G401 (cell line): ENCODE measurements around the gene CATSPERE. TPM values are rescaled to one million over a fixed set of nuclear protein-coding genes. Genes with fewer than 3 reads are reported as not detected.
"Not testable (repeated sequence)": the region's sequence is repeated elsewhere in the genome, so short reads cannot be mapped to it uniquely, and the experiment has no call there.

Experiments used
- DNase-seq: peaks from one replicate; pipeline ENCODE4 v3.0.0-alpha.2; 2015; ENCODE audit warnings: low spot score
- in situ Hi-C: cut with HindIII; loops from 2 replicates; pipeline ENCODE4 v1.10.0; 2016; ENCODE audit warnings: low sequenced_read_pairs, mixed read lengths
- total RNA-seq: library from RNA; depleted of rRNA; stranded (reverse); fragments of >200 nt; shearing (Covaris generic); gene quantifications from 2 replicates; pipeline ENCODE4 v1.2.3, GENCODE V29; 2014; rRNA removed

Gene CATSPERE
- total RNA-seq, 1 experiment from 2014 or later: not detected

- no peak for DNase-seq
- in situ Hi-C loops: no loop called here
These were observed 219.6 kb downstream of the CATSPERE start for GRCh38 chr1:244680667-244681066.

GRCh38 chr1:244682087-244682486 is 221.0 kb downstream of the CATSPERE start:
- DNase-seq, in situ Hi-C loops: not testable (repeated sequence)

Other genes with a start within 250 kb of the CATSPERE start
- gene ADSS2, start 9.4 kb upstream of the CATSPERE start, total RNA-seq: 37.2 and 52.0 TPM in 2 replicates
- gene DESI2, start 191.9 kb downstream of the CATSPERE start, total RNA-seq: 64.6 and 103 TPM in 2 replicates